Colonic mucosa (tissue), 4 donors: ENCODE measurements around the gene PROC. TPM values are rescaled to one million over a fixed set of nuclear protein-coding genes. Genes with fewer than 3 reads are reported as not detected.

Source experiments
- DNase-seq: peaks from one replicate; pipeline ENCODE4 v3.0.0-alpha.2; 2020
- H3K27ac ChIP-seq: fragments of 200-600 bp; one replicate; pipeline ENCODE4 v1.8.0; 2021
- H3K27me3 ChIP-seq: fragments of 200-600 bp; one replicate; pipeline ENCODE4 v1.8.0; 2021
- H3K36me3 ChIP-seq: fragments of 200-600 bp; one replicate; pipeline ENCODE4 v1.8.0; 2021
- H3K4me1 ChIP-seq: fragments of 200-600 bp; one replicate; pipeline ENCODE4 v1.8.0; 2021; ENCODE audit warnings: mild to moderate bottlenecking
- H3K4me3 ChIP-seq: fragments of 200-600 bp; one replicate; pipeline ENCODE4 v1.8.0; 2021
- H3K9ac ChIP-seq, 2 donors: one replicate each; pipeline ENCODE4 v1.7.0; 2013; ENCODE audit warnings: control low read depth in 2 of 2, low read depth in 2 of 2, low read length in 2 of 2
- H3K9me3 ChIP-seq: fragments of 200-600 bp; one replicate; pipeline ENCODE4 v1.8.0; 2021
- CTCF ChIP-seq: fragments of 200-600 bp; IDR thresholded peaks from one replicate; pipeline ENCODE4 v1.8.0; 2022; ENCODE audit warnings: antibody characterized with exemption, mild to moderate bottlenecking
- intact Hi-C: fragments of 100-400 bp; cut with DNase I; formaldehyde crosslinking; loops from one replicate; pipeline ENCODE4 v1.14.1; 2022
- total RNA-seq, 2 donors: library from RNA; stranded (reverse); fragmentation: NEBNext Ultra II Directional in 1 of 2; extraction: Animal tissue kit (Norgen Biotek cat#: 25700) in 1 of 2; gene quantifications; one replicate each; pipeline ENCODE4 v1.2.1, GENCODE V29; 2021
- donor health status: healthy.
- donor health status: DM: no; HTN: no; CAD: no.
- donor health status: DM: no; HTN: no; CAD: no.

PROC gene
- total RNA-seq, result 1 to 10 TPM in 1 of 2 donors, under 1 TPM in 1; 0.96 to 3.4 TPM

- intact Hi-C loops, result loop anchor here (5.0 kb wide), 1 partner anchor 61 kb away; no protein-coding TSS in a partner anchor
- Histone ChIP-seq H3K9ac (no peak within 1 kb of the TSS), H3K36me3 (no peaks in the 10 kb centered on the region), H3K4me1 (peaks cover 20% of the 10 kb centered on the region), H3K4me3 (no peak within 1 kb of the TSS), H3K27ac (no peak within 1 kb of the TSS), H3K27me3 (peaks cover 14% of the 10 kb centered on the region), H3K9me3 (no peaks in the 10 kb centered on the region)
- no peak for DNase-seq
- TF ChIP-seq CTCF, result no peak
Measured at GRCh38 chr2:127418300-127419111, at the start of gene PROC. Gene PROC (plus strand): TSS chr2:127418427. CDS start chr2:127419943, 1,516 bp downstream.

- no peaks in the 10 kb centered on the region for H3K27me3 ChIP-seq
Measured at GRCh38 chr2:127370010-127370409, 48.2 kb upstream of the PROC start.

GRCh38 chr2:127371037-127371436, 47.2 kb upstream of the PROC start:
- no peak overlapping the region for H3K9ac ChIP-seq
- H3K36me3 ChIP-seq, result no peaks in the 10 kb centered on the region
- intact Hi-C loops, result no loop called here
- no peak overlapping the region for H3K27ac ChIP-seq
- no peaks in the 10 kb centered on the region for H3K27me3 ChIP-seq
- H3K4me3 ChIP-seq, result no peak overlapping the region
- TF ChIP-seq CTCF, result no peak
- H3K9me3 ChIP-seq, result no peaks in the 10 kb centered on the region
- no peak for DNase-seq
- H3K4me1 ChIP-seq, result no peaks in the 10 kb centered on the region

More at GRCh38 chr2:127370010-127370409, 48.2 kb upstream of the PROC start:
- Histone ChIP-seq H3K36me3 (no peaks in the 10 kb centered on the region), H3K27ac (no peak overlapping the region), H3K4me1 (no peaks in the 10 kb centered on the region), H3K9me3 (no peaks in the 10 kb centered on the region), H3K4me3 (no peak overlapping the region), H3K9ac (no peak overlapping the region)
- intact Hi-C loops, result no loop called here
- DNase-seq, result no peak
- TF ChIP-seq CTCF, result no peak

GRCh38 chr2:127373362-127374083, 44.7 kb upstream of the PROC start:
- H3K9me3 ChIP-seq, result no peaks in the 10 kb centered on the region
- no peak overlapping the region for H3K9ac ChIP-seq
- no peaks in the 10 kb centered on the region for H3K36me3 ChIP-seq
- no peaks in the 10 kb centered on the region for H3K27me3 ChIP-seq
- no peak for DNase-seq
- no peaks in the 10 kb centered on the region for H3K4me1 ChIP-seq
- TF ChIP-seq CTCF, result no peak
- intact Hi-C loops, result no loop called here
- H3K27ac ChIP-seq, result no peak overlapping the region
- no peak overlapping the region for H3K4me3 ChIP-seq

- H3K9ac ChIP-seq, result no peak overlapping the region
- no peaks in the 10 kb centered on the region for H3K27me3 ChIP-seq
- peaks cover 4% of the 10 kb centered on the region for H3K4me1 ChIP-seq
- no peak for DNase-seq
- no peaks in the 10 kb centered on the region for H3K9me3 ChIP-seq
- H3K27ac ChIP-seq, result no peak overlapping the region
- H3K4me3 ChIP-seq, result no peak overlapping the region
- no peak for TF ChIP-seq CTCF
- intact Hi-C loops, result no loop called here
- no peaks in the 10 kb centered on the region for H3K36me3 ChIP-seq
Measured at GRCh38 chr2:127376257-127376656, 42.0 kb upstream of the PROC start.
